Left lung (tissue), 10 donors: ENCODE data around the gene PDE4D. TPM values are rescaled to one million over a fixed set of nuclear protein-coding genes. Genes with fewer than 3 reads are reported as not detected.
A peak's percentile ranks its signal among the peaks of the same experiment; 100 is the strongest.

Experiments
- ATAC-seq: fragments of 200-7000 bp; cut with Tn5 transposase; one replicate; pipeline ENCODE4 v1.9.1; 2020; ENCODE audit warnings: moderate library complexity
- DNase-seq, 4 donors: peaks; one replicate each; pipeline ENCODE4 v3.0.0-alpha.2; 2013 to 2020
- H3K27ac ChIP-seq, 2 donors: fragments of 200-600 bp; sonication (generic) in 1 of 2; one replicate each; pipeline versions ENCODE4 v1.5.0 to v1.8.0; 2020 to 2021
- H3K27me3 ChIP-seq, 2 donors: fragments of 200-600 bp; sonication (generic) in 1 of 2; one replicate each; pipeline versions ENCODE4 v1.5.0 to v1.8.0; 2020 to 2021
- H3K36me3 ChIP-seq, 2 donors: fragments of 200-600 bp; sonication (generic) in 1 of 2; one replicate each; pipeline versions ENCODE4 v1.5.0 to v1.8.0; 2020 to 2021
- H3K4me1 ChIP-seq, 2 donors: fragments of 200-600 bp; one replicate each; pipeline ENCODE4 v1.8.0; 2021
- H3K4me3 ChIP-seq, 2 donors: fragments of 200-600 bp; sonication (generic) in 1 of 2; one replicate each; pipeline versions ENCODE4 v1.5.0 to v1.8.0; 2020 to 2021; ENCODE audit warnings: mild to moderate bottlenecking in 1 of 2
- H3K9me3 ChIP-seq, 2 donors: fragments of 200-600 bp; sonication (generic) in 1 of 2; one replicate each; pipeline versions ENCODE4 v1.5.0 to v1.8.0; 2020 to 2021
- intact Hi-C, 2 donors: fragments of 100-400 bp; cut with DNase I; formaldehyde crosslinking; loops; one replicate each; pipeline versions ENCODE4 v1.11.2 to v1.14.2; 2022
- polyA plus RNA-seq, 6 donors: library from polyadenylated mRNA; unstranded; fragments of 120-200 nt; gene quantifications; one replicate each; pipeline ENCODE4 v1.2.1, GENCODE V29; 2013; ENCODE audit not compliant: insufficient read length in 6 of 6
- total RNA-seq, 2 donors: library from RNA; stranded (reverse); fragmentation: NEBNext Ultra II Directional; extraction: Animal tissue kit (Norgen Biotek cat#: 25700); gene quantifications; one replicate each; pipeline ENCODE4 v1.2.1, GENCODE V29; 2021
- TF ChIP-seq, protein P1 (sequence below), 2 donors: fragments of 200-600 bp; sonication (generic) in 1 of 2; IDR thresholded peaks; one replicate each; pipeline versions ENCODE4 v1.5.0 to v1.8.0; 2021; ENCODE audit warnings: antibody characterized with exemption in 2 of 2
- donor health status: DM: no; HTN: yes; CAD: no.
- donor health status: DM: no; HTN: no; CAD: no.

Gene PDE4D
- total and polyA plus RNA-seq, 8 donors: 21.4 to 57.1 (median 25.4) TPM

DNA sequence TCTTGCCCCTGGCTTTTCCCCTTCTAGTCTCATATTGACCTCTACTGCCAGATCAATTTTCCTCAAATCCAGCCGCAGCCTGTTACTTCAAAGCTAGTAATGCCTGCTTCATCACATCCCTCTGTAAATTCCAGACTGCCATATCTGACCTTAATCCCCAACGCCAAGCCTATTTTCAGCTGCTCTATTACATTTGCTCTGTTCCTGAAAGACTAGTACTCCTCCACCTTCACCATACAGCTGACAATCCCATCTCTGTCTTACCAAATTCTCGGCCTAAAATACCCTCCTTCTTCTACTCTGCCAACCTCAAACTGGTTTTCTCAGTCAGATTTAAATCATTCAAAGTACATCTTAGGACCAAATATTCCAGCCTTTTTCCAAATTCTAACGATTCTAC is 890.4 kb downstream of the PDE4D start:
- intact Hi-C loops: loop anchor here in 1 of 2 donors (10.0 kb wide), 1 partner anchor 118 kb away; no protein-coding TSS in a partner anchor
- TF ChIP-seq, protein P1, sequence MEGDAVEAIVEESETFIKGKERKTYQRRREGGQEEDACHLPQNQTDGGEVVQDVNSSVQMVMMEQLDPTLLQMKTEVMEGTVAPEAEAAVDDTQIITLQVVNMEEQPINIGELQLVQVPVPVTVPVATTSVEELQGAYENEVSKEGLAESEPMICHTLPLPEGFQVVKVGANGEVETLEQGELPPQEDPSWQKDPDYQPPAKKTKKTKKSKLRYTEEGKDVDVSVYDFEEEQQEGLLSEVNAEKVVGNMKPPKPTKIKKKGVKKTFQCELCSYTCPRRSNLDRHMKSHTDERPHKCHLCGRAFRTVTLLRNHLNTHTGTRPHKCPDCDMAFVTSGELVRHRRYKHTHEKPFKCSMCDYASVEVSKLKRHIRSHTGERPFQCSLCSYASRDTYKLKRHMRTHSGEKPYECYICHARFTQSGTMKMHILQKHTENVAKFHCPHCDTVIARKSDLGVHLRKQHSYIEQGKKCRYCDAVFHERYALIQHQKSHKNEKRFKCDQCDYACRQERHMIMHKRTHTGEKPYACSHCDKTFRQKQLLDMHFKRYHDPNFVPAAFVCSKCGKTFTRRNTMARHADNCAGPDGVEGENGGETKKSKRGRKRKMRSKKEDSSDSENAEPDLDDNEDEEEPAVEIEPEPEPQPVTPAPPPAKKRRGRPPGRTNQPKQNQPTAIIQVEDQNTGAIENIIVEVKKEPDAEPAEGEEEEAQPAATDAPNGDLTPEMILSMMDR (IDR thresholded peaks at IDR 0.05): no peak
- peaks cover 2 to 31% of the 10 kb centered on the region in 2 donors for H3K4me1 ChIP-seq
- no peak overlapping the region for H3K4me3 ChIP-seq
- DNase-seq (no peak), ATAC-seq (no peak)
- H3K27ac ChIP-seq: no peak overlapping the region
- no peaks in the 10 kb centered on the region for H3K9me3 ChIP-seq
- no peaks in the 10 kb centered on the region for H3K36me3 ChIP-seq
- H3K27me3 ChIP-seq: no peaks in the 10 kb centered on the region

DNA sequence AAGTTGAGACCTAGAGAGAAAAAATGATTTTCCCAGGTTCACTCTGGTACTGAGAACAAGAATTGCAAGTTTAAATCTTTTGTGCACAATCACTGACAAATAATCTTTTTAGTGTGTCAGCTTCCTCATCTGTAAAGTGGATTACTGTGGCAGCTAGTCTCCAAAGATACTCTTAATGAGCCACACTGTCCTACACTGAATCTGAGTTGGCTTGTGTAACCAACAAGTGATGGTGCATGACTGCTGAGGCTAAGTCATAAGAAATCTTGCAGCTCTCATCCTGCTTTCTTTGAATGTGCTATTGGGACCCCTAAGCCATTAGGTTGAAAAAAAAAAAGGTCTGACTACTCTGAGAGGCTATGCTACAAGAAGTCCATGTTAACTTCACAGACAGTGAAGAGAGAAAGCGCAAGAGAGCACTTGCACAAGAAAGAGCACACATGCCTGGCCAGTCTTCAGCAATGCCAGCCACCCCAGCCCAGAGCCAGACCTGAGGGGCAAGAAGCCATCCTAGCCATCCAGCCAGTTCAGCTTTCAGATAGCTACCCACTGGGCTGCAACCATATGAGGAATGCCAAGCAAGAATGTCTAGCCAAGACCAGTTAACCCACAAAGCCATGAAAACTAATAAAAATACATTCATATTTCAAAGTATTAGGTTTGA is 891.2 kb downstream of the PDE4D start:
- DNase-seq (no peak), ATAC-seq (no peak)
- no peak overlapping the region for H3K27ac ChIP-seq
- intact Hi-C loops: loop anchor here in 1 of 2 donors (10.0 kb wide), 1 partner anchor 117 kb away; no protein-coding TSS in a partner anchor
- TF ChIP-seq, protein P1 (IDR thresholded peaks at IDR 0.05): no peak
- no peak overlapping the region for H3K4me3 ChIP-seq
- no peaks in the 10 kb centered on the region for H3K36me3 ChIP-seq
- H3K27me3 ChIP-seq: no peaks in the 10 kb centered on the region
- no peaks in the 10 kb centered on the region for H3K9me3 ChIP-seq
- H3K4me1 ChIP-seq: peaks cover 3 to 28% of the 10 kb centered on the region in 2 donors

DNA sequence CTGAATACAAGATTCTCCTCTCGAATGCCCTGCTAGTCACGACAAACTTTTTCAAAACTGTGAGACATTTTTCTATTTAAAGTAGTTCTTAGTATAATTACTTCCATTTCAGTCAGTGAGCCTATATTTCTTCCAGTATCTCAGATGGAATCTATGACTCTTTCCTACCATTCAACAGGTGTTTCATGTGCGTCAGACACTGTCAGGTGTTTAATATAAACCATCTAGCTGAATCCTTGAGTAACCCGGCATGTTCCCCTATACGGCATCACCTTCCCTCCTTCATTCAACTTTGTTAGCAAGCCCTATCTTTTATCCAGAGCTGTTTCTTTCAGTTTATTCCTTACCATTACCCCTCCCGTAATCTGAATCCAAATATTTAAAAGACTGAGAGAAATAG is 891.8 kb downstream of the PDE4D start:
- DNase-seq (no peak), ATAC-seq (no peak)
- H3K36me3 ChIP-seq: no peaks in the 10 kb centered on the region
- peaks cover 6 to 26% of the 10 kb centered on the region in 2 donors for H3K4me1 ChIP-seq
- no peaks in the 10 kb centered on the region for H3K27me3 ChIP-seq
- H3K4me3 ChIP-seq: no peak overlapping the region
- intact Hi-C loops: loop anchor here in 1 of 2 donors (10.0 kb wide), 1 partner anchor 117 kb away; no protein-coding TSS in a partner anchor
- no peak overlapping the region for H3K27ac ChIP-seq
- no peaks in the 10 kb centered on the region for H3K9me3 ChIP-seq
- TF ChIP-seq, protein P1 (IDR thresholded peaks at IDR 0.05): no peak

DNA sequence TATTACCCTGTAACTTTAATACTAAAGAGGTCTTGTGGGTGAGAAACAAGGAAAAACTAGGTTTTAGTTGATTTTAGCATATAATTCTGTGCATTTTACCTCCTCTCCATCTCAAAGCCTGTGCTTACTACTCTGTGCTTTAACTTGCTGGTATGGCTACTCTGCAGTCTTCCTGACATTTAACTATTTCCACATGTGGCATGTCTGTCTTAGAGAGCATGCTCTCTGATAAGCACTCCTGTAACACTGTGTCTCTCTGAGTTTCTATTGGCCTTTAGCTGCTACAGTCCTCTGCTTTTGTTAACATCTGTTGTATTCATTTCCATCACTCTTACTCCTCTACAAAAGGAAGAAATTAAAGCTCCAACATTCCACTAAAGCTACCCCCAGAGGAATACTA is 892.4 kb downstream of the PDE4D start:
- peak; percentile 29 for ATAC-seq
- peaks cover 6 to 26% of the 10 kb centered on the region in 2 donors for H3K4me1 ChIP-seq
- H3K9me3 ChIP-seq: no peaks in the 10 kb centered on the region
- H3K27me3 ChIP-seq: no peaks in the 10 kb centered on the region
- TF ChIP-seq, protein P1 (IDR thresholded peaks at IDR 0.05): no peak
- no peak for DNase-seq
- intact Hi-C loops: loop anchor here in 1 of 2 donors (10.0 kb wide), 1 partner anchor 116 kb away; no protein-coding TSS in a partner anchor
- no peak overlapping the region for H3K4me3 ChIP-seq
- no peaks in the 10 kb centered on the region for H3K36me3 ChIP-seq
- no peak overlapping the region for H3K27ac ChIP-seq

DNA sequence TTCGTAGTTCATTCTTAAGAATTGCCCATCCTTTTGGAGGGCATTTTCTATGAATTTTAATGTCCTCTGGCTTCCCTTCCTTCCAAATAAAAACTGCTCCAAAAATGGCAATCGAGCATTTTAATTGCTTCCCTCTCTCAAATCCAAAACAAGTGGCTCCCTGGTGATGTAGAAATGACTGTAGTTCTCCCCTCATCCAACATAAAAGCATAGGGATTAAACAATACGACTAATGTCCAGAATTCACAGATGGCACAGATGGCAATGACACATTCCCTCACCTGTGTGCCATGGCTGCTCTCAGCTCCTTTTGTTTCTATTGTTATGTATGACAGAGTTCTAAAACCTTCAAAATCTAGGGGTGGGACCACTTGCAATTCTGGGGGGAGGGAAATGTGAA is 893.3 kb downstream of the PDE4D start:
- TF ChIP-seq, protein P1 (IDR thresholded peaks at IDR 0.05): no peak
- H3K9me3 ChIP-seq: no peaks in the 10 kb centered on the region
- ATAC-seq: no peak
- no peak overlapping the region for H3K4me3 ChIP-seq
- H3K27me3 ChIP-seq: no peaks in the 10 kb centered on the region
- no peaks in the 10 kb centered on the region for H3K36me3 ChIP-seq
- H3K4me1 ChIP-seq: peaks cover 6 to 23% of the 10 kb centered on the region in 2 donors
- intact Hi-C loops: loop anchor here in 1 of 2 donors (10.0 kb wide), 1 partner anchor 115 kb away; no protein-coding TSS in a partner anchor
- no peak for DNase-seq
- no peak overlapping the region for H3K27ac ChIP-seq
